DMS153 treated with DMSO at 0.1 percent for 48 hours (cell line): ENCODE results near the gene POLR2C.

Experiments
- DNase-seq: peaks from one replicate; lab custom pipeline; 2025; ENCODE audit not compliant: unreplicated experiment; lab: John Stamatoyannopoulos, UW

Gene POLR2C

GRCh38 chr16:57500578-57501111, 38.2 kb downstream of the POLR2C start:
- no peak for DNase-seq

GRCh38 chr16:57501492-57501891, 39.0 kb downstream of the POLR2C start:
- no peak for DNase-seq

DNA sequence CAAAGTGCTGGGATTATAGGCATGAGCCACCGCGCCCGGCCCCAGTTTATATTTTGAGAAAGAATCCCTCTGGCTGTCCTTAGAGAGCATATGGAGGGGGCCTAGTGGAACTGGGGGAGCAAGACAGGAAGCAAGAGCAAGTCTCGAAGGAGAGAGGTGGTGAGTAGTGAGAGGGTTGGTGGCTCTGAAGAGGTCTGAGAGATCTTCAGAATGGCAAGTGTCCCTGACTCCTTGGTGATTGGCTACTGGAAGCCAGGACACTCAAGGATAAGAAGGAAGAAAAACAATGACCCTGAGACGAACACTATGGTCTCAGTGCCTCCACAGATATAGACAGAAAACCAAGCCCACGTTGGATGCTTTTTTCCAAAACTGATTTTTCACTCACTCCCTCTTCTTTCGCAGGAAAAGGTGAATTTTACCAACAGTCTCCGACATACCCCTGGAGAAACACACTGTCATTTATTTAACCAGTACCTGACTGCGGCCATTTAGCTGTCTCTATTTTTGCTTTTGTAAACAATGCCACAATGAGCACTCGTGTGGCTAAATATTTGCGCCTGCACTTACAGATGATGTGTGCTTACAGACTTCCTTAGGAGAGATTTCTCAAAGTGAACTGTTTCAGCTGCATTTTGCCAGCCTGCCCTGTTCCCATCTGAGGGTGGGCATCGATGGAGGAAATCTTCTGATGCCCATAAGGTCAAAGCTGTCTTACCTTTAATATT, 39.7 kb downstream of the POLR2C start:
- peak; percentile 30 for DNase-seq

GRCh38 chr16:57503366-57503765, 40.9 kb downstream of the POLR2C start:
- DNase-seq, result peak; percentile 62

GRCh38 chr16:57504001-57504400, 41.5 kb downstream of the POLR2C start:
- DNase-seq, result no peak

- DNase-seq, result no peak
Observed at GRCh38 chr16:57504491-57504890, 42.0 kb downstream of the POLR2C start.

DNA sequence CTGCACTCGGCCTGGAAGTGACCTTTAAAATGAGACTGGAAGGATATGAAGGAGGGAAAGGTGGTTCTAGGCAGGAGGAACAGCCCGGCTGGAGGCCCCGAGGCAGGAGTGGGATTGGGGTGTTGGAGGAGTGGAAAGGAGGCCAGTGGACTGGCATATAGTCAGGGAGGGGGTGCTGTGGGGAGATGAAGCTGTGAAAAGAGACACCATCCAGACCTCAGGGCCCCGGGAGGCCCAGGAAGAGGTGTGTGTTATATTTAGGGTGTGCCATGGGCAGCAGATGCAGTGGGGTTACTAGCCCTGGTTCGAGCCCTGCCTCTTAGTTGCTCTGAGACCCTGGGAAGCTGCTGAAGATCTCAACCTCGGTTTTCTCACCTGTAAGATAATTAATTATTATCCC, 42.7 kb downstream of the POLR2C start:
- no peak for DNase-seq

GRCh38 chr16:57507136-57508034, 44.9 kb downstream of the POLR2C start:
- no peak for DNase-seq

DNA sequence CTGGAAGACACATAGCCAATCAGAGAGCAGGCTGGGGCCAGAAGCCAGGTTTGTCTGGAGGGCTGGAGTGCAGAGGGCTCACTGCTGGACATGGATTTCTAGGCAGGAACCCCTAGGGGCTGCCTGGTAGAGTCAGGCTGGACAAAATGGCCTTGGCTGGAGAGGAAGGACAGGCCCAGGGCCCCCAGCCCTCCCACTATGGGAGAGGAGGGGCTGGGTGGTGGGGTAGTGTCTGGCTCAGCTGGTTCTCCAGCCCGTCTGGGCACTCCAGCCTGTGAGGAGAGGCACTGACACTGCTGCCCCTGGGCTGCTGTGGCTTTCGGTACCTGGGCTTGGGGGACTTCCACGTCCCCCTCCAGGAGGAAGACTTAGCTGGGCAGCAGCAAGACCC, 45.6 kb downstream of the POLR2C start:
- DNase-seq, result no peak

- DNase-seq, result no peak
Observed at GRCh38 chr16:57509231-57509923, 46.9 kb downstream of the POLR2C start.

GRCh38 chr16:57510016-57510871, 47.8 kb downstream of the POLR2C start:
- DNase-seq, result no peak

GRCh38 chr16:57512296-57513001, 50.0 kb downstream of the POLR2C start:
- DNase-seq, result no peak

GRCh38 chr16:57513371-57514102, 51.1 kb downstream of the POLR2C start:
- DNase-seq, result no peak

DNA sequence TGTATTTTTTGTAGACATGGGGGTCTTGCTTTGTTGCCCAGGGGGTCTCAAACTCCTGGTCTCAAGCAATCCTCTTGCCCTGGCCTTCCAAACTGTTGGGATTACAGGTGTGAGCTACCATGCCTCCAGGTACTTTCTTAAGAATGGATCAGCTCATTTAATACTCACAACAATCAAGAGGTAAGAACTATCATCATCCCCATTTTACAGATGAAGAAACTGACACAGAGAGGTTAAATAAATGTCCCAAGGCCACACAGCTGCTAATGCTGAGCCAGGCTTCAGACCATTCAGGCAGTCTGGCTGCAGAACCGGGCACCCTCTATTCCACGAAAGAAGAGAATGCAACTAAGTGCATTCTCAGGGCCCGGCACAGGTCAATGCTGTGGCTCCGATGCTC, 51.9 kb downstream of the POLR2C start:
- DNase-seq, result no peak

DNA sequence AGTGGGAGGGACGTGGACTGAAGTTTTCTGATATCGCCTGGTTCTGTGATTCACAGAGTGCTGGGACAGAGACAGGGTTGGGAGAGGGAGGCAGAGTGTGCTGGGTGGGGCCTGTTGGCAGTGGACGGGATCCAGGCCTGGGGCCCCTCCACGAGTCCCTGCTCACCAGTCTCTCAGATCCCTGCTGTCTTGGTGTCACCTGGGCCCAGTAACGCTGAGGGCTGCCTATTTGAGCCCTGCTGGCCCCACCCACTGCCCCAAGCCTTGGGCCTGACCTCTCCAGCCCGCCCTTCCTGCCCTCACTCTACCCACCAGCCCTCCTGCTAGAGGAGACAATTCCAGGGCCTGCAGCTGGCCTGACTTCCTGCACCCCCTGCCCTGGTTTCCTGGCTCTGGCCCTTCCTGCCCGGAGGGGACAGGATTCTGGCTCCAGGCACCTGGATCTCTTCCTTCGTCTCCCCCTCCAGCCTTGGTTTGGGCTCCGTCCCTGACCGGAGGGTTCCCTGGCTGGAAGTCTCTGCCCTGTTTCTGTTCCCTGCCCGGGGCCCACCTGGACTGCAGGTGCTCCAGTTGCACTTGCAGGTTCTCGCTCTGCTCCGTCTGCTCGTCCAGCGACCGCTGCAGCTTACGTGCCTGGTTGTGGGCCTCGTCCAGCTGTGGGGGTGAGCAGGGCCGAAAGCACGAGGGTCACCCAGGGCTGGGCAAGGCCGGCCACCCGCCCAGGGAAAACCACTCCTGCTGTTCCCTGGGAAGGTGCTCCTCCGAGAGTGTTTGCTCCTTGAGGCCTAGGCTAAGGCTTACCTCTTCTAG, 52.5 kb downstream of the POLR2C start:
- DNase-seq, result no peak

DNA sequence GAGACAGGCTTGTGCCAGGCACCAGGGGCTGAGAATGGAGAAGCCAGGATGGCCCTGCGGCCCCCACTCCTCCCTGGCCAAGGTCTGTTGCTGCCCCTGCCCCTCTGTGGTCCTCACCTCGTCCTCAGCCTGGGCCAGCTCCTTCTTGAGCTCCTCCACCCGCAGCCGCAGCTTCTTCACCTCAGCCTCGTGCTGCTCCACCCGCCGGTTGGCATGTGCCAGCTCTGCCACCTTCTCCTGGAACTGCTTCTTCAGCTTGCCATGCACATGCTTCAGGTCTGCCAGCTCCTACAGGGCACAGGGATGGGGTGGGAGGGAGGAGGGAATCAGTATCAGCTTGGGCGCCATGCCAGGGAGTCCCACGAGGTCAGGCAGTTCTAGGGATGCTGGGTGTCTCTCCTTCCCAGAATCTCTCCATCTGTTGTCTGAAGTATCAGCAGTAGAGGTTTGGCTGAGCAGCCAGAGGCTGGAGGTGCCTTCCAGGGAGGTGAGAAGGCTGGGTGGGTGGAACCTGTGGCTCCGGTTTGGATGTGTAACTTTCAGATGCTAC, 53.8 kb downstream of the POLR2C start:
- DNase-seq, result no peak

DNA sequence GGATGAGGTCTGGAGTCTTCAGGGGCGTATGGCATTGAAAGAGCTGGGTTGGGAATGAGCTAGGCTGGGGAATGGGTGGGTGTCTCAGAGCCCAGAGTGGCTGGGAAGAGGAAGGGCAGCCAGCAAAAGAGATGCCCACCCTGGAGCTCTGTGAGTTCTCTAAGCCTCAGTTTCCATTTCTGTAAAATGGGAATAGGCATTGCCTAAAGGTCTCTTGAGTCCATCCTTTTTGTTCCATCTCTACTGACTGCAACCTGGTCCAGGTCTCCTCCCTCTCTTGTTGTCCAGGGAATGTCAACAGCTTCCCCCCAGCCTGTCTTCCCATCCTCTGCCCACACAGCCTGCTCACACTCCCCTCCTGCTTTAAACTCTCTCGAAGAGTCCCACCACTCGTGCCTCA, 54.3 kb downstream of the POLR2C start:
- no peak for DNase-seq
